Upper lobe of right lung (tissue), 1 donor: ENCODE results near the gene SPSB3. TPM values are rescaled to one million over a fixed set of nuclear protein-coding genes. Genes with fewer than 3 reads are reported as not detected.
A peak's percentile ranks its signal among the peaks of the same experiment; 100 is the strongest.

Experiments used
- ATAC-seq: fragments of 200-7000 bp; cut with Tn5 transposase; one replicate; pipeline ENCODE4 v1.9.1; 2020; ENCODE audit warnings: mild to moderate bottlenecking, moderate library complexity
- DNase-seq: peaks from one replicate; pipeline ENCODE4 v3.0.0-alpha.2; 2020
- H3K27ac ChIP-seq: fragments of 200-600 bp; one replicate; pipeline ENCODE4 v1.8.0; 2022
- H3K27me3 ChIP-seq: fragments of 200-600 bp; one replicate; pipeline ENCODE4 v1.8.0; 2022; ENCODE audit warnings: mild to moderate bottlenecking
- H3K36me3 ChIP-seq: fragments of 200-600 bp; one replicate; pipeline ENCODE4 v1.8.0; 2022
- H3K4me1 ChIP-seq: fragments of 200-600 bp; one replicate; pipeline ENCODE4 v1.8.0; 2022
- H3K4me3 ChIP-seq: fragments of 200-600 bp; one replicate; pipeline ENCODE4 v1.8.0; 2022; ENCODE audit warnings: mild to moderate bottlenecking
- H3K9me3 ChIP-seq: fragments of 200-600 bp; one replicate; pipeline ENCODE4 v1.8.0; 2022
- CTCF ChIP-seq: fragments of 200-600 bp; IDR thresholded peaks from one replicate; pipeline ENCODE4 v1.8.0; 2022; ENCODE audit warnings: antibody characterized with exemption
- intact Hi-C: fragments of 100-400 bp; cut with DNase I; formaldehyde crosslinking; loops from one replicate; pipeline ENCODE4 v1.11.0; 2022
- total RNA-seq: library from RNA; stranded (reverse); fragmentation: NEBNext Ultra II Directional; extraction: Animal tissue kit (Norgen Biotek cat#: 25700); gene quantifications from one replicate; pipeline ENCODE4 v1.2.1, GENCODE V29; 2021
- donor health status: DM: no; HTN: yes; CAD: no; lungs with severe emphysema.

The SPSB3 gene
- total RNA-seq, 1 donor from 2014 or later = 43.0 TPM

GRCh38 chr16:1751946-1752345, 30.4 kb downstream of the SPSB3 start:
- no peak overlapping the region for H3K27ac ChIP-seq
- intact Hi-C loops = no loop called here
- no peaks in the 10 kb centered on the region for H3K9me3 ChIP-seq
- TF ChIP-seq CTCF = no peak
- H3K27me3 ChIP-seq = no peaks in the 10 kb centered on the region
- DNase-seq = no peak
- H3K4me3 ChIP-seq = no peak overlapping the region
- H3K36me3 ChIP-seq = peaks cover 66% of the 10 kb centered on the region
- ATAC-seq = no peak
- H3K4me1 ChIP-seq = no peaks in the 10 kb centered on the region

- intact Hi-C loops = no loop called here
- ATAC-seq = peak; percentile 10
These were observed 32.9 kb downstream of the SPSB3 start for GRCh38 chr16:1749152-1750117.

GRCh38 chr16:1747934-1748333, 34.4 kb downstream of the SPSB3 start:
- ATAC-seq = no peak
- Histone ChIP-seq H3K36me3 (peaks cover 83% of the 10 kb centered on the region), H3K4me1 (no peaks in the 10 kb centered on the region), H3K9me3 (no peaks in the 10 kb centered on the region), H3K27ac (no peak overlapping the region), H3K4me3 (no peak overlapping the region), H3K27me3 (no peaks in the 10 kb centered on the region)
- intact Hi-C loops = no loop called here
- no peak for TF ChIP-seq CTCF
- DNase-seq = no peak

More at GRCh38 chr16:1749152-1750117, 32.9 kb downstream of the SPSB3 start:
- H3K27me3 ChIP-seq = no peaks in the 10 kb centered on the region
- no peaks in the 10 kb centered on the region for H3K9me3 ChIP-seq
- no peak overlapping the region for H3K4me3 ChIP-seq
- TF ChIP-seq CTCF = no peak
- peaks cover 77% of the 10 kb centered on the region for H3K36me3 ChIP-seq
- no peaks in the 10 kb centered on the region for H3K4me1 ChIP-seq
- H3K27ac ChIP-seq = no peak overlapping the region
- DNase-seq = no peak

GRCh38 chr16:1746693-1747195, 35.6 kb downstream of the SPSB3 start:
- DNase-seq = no peak
- no peak for ATAC-seq
- H3K36me3 ChIP-seq = peaks cover 71% of the 10 kb centered on the region

More at GRCh38 chr16:1746693-1747195, 35.6 kb downstream of the SPSB3 start:
- intact Hi-C loops = no loop called here
- H3K9me3 ChIP-seq = no peaks in the 10 kb centered on the region
- H3K4me1 ChIP-seq = no peaks in the 10 kb centered on the region
- TF ChIP-seq CTCF = no peak
- no peak overlapping the region for H3K4me3 ChIP-seq
- H3K27me3 ChIP-seq = no peaks in the 10 kb centered on the region
- H3K27ac ChIP-seq = no peak overlapping the region
